GM18870 (cell line): ENCODE data around the gene RNF5.
"Not testable (repeated sequence)": the region's sequence is repeated elsewhere in the genome, so short reads cannot be mapped to it uniquely, and the experiment has no call there.

Source experiments
- ATAC-seq: cut with Tn5 transposase; IDR thresholded peaks from one replicate; pipeline ENCODE4 v1.9.1; 2021; ENCODE audit warnings: moderate library complexity; ENCODE audit not compliant: unreplicated experiment

Gene RNF5

DNA sequence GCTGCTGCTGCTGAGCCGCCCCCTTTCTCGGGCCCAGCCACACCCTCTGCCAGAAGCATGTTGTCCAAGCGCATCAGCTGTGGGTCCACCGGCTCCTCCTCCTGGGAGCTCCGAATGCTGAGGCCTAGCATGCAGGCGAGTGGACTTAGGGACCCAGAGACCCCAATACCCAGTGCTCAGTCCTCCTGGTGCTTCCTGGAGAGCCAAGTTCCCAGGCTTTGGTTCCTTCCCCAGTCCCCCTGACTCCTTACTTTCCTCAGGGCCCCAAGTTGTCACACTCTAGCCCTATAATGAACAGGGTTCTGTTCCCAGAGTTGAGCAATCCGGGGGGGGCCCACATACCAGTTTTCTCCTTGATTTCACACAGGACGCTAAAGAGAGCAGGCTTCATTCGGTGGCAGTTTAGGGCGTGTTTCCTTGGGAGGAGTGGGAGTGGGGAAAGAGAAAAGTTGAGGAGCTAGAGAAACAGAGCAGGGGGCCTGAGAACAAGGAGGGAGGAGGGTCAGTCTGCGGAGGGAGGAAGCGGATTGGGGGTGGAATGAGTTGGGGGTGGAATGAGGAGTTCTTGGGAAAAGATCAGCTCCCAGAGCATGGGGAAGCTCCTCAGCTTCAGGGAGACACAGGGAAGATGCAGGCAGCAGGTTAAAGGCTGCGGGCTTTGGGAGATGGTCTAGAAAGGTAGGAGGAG, 10.3 kb downstream of the RNF5 start:
- ATAC-seq: no peak

DNA sequence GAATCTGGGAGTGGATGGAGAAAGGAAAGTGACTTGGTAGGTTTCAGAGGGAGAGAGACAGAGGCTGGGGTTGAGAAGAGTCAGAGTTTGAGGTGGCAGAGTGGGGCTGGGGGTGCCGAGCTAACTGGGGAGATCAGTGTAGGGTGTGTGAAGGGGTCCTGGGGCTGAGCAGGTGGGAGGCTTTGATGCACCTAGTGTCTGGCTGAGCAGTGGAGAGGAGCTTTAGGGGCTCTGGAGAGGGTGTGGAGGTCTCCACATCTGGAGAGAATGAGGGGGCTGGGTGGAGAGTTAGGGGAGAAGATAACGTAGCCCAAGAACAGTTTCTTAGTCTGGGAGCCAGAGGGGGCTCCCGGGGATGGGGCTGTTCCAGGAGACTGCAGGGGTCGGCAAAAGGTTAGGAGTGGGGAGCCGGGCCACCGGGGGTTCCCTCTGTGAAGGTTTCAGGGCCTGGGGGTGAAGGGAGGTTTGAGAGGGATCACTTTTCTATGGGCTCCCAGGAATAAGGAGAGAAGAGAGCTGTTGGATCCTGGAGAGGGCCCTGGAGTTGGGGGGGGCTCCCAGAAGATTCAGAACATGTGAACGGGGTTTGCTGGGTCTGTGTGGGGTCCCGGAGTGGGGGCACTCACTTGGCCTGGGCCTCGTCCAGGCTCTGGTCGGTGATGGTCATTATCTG, 11.0 kb downstream of the RNF5 start:
- ATAC-seq: no peak

DNA sequence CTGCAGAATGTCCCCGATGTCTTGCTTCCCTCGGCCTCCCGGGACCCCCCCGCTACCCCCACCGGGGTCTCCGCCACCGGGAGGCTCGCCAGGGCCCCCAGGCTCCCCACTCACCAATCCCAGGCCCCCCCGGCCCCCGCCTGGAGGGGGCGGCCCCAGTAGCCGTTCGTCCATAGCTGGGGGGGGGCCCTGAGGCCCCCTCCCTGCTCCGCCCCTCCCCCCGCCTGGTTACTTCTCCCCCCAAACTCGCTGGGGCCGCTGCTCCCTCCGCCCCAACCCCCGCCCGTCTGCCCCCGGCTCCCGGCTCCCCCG, 11.5 kb downstream of the RNF5 start:
- no peak for ATAC-seq

DNA sequence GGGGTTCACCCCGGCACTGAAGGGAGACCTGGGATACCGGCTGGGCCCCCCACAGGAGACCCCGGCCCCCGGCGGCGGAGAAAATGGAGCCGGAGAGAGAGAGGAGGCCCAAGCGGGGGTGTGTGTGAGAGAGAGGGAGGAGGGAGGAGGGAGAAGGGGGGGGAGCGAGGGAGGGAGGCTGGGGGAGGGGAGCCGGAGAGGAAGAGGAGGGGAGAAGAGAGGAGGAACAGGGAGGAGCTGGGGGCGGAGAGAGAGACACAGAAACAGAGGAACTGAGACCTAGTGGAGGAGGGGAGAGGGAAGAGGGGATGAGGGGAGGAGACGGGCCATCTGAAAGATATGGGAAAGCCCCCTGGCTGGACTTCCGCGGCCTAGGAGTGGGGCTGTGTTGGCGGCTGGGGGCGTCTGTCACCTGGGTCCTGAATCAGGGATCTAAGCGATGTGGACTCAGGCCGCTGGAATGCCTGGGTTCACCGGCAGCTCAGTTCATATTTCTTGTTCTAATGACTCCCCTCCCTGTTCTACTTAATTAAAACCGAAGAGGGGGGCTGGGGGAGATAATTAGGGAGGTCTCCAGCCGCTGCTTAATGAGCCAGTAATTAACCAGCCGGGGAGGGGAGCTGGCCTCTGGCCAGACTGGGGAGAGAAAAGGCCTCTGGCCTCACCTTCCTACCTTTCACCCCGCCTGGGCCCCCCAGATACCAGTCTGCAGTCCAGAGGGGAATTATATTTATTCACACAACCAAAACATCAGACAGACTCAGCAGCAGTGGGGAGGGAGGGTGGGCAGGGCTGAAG, 12.0 kb downstream of the RNF5 start, which contains the start of gene PBX2:
Gene PBX2, minus strand, starts transcription at position 149 of the 798 bp plus-strand sequence. CDS start 287 bp downstream, outside the sequence.
- ATAC-seq: no peak

DNA sequence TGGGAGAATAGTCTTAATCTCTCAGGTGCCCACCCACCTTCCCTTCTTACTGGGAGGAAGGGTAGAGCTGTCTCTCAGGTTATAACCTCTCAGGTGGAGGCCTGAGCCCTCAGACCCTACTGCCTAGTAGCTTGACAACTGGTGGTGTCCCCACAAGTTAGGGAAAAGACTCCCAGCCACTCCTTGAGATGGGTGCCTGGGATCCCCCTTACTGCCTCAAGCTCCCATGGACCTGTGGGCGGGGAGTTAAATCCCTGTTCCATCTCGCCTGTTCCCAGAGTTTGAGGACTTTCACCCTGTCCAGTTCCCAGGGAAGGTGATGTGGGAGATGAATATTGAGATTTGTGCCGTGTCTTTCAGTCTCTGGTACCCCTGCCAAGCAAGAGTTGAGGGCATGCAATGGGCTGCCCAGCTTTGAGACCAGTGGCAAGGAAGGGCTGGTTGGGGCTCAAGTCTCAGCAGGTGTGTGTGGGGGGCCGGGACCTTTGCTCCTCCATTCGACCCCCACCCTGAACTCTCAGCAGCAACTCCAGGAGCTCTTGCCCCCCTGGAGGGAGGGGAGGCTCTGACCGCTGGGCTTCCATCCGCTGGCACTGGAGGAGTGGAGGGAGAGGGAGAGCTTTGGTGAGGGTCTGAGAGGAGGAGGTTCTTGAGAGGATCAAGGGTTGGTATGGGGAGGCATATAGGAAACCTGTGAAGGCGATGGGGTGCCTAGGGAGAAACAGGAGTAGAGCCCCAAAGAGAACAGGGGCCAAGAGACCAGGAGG, 12.9 kb downstream of the RNF5 start:
- ATAC-seq: no peak

DNA sequence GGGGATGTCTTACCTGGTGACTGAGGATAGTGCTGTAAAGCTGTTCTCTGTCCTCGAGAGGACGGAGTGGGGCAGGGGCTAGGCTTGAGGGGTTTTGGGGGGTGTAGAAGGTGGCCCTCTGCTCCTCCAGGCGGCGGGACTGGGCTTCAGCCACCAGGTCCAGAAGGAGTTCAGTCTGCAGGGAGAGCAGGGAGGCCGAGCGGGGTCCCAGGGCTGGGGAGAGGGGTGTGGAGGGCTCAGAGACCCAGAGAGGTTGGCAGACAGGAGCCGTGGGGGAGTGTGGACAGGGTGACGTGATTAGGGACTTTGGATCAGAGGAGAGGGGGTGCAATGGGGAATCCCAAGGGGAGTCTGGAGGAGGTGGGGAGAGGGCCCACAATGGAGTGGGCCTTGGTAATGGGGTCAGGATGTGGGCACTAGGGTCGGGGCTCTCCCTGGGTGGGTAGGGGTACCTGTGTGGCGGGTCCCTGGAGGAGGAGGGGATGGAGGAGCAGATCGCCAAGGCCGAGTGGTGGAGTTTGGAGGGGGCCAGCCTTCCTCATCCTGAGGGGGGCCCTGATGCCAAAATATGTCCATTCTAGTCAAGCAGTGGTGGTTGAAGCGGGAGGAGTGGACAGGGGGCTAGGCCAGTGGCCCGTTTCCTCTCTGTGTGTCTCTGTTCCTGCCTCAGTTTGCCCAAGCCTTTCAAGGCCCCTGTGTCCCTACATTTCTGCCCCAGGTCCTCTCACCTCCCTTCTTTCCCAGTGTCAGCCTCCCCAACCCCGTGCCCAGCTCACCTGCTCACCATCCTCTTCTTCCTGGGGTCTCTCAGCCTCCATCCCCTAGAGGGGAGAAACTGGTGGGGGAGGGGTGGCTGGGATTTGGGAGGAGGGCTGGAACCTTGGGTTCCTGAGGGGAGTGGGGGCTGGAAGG, 13.7 kb downstream of the RNF5 start:
- ATAC-seq: no peak

DNA sequence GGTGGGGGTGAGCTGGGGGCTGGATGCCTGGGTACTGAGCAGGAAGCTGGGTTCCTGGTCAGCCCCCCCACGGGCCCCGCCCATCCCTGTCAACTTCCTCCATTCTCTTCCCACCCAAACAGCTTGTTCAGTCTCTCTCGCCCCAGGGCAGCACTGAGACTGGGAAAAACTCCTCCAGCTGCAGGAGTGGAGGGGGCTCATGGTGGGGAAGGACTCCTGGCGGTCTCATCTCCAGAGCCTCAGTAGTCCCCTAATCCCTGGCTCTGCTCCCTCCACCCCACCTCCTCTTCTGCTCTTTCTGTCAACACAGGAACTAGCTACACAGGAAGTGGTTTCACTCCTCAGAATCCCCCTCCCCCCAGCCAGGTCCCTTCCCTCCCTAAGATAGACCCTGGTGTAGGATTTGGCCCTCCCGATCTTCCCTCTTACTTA, 14.4 kb downstream of the RNF5 start, which contains the start of gene GPSM3:
Gene GPSM3, minus strand, starts transcription at position 36 of the 432 bp plus-strand sequence. CDS start 130 bp downstream, outside the sequence.
- no peak for ATAC-seq

DNA sequence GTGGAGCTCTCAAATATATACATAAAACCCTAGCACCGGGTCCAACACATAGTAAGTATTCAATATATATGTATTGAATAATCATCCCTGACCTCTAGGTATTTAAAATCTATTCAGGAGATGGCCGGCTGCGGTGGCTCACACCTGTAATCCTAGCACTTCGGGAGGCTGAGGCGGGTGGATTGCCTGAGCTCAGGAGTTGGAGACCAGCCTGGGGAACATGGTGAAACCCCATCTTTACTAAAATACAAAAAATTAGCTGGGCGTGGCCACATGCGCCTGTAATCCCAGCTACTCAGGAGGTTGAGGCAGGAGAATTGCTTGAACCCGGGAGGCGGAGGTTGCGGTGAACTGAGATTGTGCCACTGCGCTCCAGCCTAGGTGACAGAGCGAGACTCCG, 14.9 kb downstream of the RNF5 start:
- not testable (repeated sequence) for ATAC-seq

DNA sequence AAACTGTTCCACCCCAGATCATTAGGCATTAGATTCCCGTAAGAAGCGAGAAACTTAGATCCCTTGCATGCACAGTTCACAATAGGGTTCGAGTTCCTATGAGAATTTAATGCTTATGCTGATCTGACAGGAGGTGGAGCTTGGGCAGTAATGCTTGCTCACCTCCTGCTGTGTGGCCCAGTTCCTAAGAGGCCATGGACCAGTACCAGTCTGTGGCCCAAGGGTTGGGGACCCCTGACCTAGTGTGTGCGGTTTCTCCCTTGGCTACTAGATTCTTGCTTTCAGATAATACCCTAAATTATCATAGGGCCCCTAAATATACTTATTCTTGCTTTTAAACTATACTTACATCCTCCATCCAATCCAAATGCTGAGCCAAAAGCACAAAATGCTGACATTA, 16.2 kb downstream of the RNF5 start:
- no peak for ATAC-seq

DNA sequence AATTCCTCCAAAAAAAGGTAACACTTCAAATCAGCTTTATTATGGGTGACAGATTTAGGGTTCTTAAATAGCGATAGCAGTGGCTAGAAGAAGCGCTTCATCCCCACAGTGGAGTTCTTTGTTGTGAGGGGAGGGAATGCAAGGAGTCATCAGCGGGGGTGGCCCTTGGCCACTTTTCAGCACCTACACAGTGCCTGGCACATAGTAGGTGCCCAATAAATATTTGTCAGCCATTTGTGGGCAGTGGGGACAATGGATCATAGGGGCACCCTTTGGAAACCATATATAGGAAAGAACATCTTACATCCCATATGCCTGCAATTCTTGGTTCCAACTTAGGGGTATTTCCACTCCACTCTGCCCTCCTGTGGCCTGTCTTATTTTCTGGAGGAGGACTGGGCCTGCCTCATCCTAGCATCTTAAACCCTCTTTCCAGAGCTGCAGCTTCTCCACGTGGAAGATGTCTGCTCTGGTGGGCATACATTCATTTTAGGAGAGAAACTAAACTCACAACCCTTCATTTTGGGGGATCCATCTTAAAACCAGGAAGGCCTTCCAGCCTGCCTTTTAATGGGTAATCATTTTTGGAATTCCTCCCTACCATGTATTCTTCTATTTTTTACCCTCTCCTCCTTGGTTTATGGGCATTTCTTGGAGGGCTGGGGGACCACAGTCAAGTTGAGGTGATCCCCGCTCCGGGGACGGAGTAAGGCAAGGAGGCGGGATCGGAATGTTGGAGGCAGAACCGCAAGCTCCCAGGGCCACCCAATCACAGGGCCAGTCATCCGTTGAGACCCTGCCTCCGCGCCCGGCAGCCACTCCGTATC, 16.8 kb downstream of the RNF5 start:
- no peak for ATAC-seq

DNA sequence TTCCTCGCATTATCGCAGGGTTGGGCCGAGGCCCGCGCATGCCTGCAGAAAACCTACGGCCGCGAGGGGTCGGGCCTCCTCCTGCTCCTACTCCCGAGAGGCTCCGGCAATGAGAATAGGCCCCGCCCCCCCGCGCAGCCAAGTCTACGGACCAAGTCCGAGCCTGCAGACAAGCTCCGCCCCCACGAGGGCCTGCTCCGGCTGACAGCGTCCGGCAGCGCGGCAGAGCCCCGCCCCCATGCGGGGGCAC, 17.4 kb downstream of the RNF5 start:
- peak; percentile 64 for ATAC-seq

DNA sequence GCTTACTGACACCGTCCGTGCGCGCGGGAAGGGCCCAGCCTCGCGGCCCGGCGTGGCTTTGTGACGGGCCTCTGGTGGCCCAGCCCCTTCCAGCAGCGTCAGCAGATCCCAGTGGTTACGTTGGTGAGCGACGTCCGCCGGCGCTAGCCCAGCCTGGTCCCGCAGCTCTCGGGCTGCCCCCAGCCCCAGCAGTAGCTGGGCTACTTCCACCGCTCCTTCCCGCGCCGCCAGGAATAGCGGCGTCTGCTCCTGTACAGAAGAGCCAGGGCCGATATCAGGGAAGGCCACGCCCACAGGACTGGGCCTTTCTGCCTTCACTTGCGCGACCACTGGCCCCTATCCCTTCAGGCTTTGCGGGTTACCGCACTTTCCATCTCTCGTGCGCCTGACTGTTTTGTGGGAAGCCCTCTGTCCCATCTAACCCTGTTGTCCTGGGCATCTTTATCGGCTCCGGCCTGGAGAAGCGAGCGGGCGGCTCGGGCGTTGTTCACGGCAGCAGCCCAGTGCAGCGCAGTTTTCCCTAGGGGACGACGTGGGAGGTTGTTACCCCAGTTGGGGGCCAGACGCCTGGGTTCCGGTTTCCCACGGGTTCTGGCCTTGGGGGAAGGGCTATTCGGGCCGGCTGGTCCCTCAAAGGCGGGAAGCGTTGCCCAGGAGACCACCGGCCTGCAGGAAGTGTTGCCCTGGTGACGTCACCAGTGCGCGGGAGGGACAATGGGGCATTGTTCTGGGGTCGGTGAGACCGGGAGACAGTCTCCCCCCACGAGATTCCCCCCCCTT, 17.9 kb downstream of the RNF5 start:
- ATAC-seq: peak; percentile 12

DNA sequence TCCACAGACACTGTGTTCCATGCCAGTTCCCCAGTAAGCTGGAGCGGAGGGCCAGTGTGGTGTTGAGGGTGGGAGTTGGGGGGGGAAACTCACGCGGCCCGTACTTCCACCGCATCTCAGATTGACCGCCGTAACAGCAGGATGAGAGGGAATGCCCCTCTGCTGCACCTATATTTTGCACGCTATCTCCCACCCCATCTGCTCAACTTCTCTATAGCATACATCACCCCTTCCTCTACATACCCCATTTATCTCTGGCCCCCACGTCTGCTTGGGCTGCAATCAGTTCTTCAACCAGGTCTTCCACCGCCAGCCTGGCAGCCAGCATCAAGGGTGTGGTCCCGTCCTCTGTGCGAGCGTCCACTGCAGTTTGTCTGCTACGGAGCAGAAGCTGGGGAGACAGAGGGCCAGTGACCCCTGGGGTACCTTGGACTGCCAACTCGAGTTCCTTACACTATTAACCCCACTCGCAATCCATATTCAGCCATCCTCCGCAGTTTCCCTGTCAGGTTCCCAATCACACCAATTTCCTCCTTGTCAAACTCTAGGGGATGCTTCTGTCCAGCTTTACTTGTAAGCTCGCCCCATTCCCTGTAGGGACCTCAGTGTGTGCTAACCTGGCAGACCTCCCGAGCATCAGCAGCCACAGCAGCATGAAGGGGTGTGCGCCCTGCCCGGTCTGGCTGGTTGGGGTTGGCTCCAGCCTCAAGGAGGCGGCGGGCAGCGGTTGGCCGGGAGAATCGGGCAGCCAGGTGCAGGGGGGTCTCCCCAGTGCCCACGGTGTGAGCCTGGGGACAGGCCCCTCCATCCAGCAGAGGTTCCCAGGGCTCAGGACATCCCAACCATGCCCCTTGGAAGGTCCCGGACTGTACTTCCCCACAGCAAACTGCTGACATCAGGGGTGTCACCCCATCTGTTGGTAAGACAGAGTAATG, 18.7 kb downstream of the RNF5 start:
- ATAC-seq: no peak

DNA sequence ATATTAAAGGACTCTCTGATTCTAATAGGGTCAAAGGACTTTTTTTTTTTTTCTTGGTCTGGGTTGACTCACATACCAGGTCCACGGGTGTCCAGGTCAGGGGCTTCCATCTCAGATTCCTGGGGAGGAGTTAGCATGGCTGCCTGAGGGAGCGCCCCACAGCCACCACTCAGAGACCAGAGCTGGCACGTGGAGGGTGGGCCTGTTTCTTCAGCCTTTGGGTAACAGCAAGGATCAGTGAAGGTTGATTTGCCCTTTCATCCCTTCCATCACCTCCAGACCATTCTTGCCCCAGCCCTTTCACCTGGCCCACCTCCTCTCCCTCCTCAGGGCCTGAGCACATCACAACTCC, 20.1 kb downstream of the RNF5 start:
- ATAC-seq: no peak

DNA sequence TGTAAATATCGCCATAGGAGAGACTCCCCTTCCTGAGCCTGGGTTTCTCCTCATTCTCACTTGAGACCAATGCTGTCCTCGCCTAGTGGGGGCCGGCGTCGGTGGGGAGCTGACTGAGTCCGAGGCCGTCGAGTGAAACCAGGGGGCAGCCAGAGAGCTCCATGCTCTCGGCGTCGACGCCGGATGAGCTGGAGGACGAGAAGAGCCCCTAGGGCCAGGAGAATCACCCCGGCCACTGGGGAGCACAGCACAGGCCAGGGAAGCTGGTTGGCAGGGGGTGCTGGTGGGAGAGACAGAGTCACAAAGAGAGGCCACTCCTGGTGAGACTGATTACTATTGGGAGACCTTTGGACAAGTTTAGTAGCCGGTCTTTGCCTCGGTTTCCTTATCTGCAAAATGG, 20.7 kb downstream of the RNF5 start:
- no peak for ATAC-seq

DNA sequence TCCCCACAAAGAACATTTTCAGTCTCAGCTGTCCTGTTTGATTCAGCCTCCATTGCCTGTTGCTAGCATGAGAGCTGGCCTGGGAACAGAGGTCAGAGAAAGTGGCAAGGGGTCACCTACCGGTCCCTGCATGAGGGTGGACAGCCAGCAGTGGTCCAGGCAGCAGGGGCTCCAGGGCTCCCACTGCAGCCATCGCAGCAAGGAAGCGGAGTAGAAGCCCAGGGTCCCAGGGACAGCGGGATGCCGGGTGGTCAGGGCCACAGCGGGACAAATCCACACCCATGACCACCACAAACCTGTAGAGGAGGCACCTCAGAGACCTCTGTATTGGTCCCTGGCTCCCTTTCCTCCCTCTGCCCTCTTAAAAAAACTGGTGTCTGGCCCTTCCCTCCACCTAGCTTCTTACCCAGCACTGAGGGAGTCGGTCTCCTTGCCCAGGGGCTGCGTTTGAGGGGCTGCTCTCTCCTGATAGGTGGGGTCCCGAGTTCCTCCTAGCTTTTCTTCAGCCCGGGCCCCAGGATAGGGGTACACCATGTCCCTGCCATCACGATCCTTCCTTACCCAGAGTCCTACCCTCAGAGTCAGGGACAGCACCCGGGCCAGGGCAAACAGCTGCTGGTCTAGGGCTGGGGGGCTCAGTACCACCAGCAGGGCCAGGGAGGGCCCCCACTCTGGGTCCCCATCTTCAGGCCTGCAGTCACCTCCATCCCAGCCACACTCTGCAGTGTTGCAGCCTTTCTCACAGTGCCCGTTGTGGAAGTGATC, 22.7 kb downstream of the RNF5 start:
- no peak for ATAC-seq

DNA sequence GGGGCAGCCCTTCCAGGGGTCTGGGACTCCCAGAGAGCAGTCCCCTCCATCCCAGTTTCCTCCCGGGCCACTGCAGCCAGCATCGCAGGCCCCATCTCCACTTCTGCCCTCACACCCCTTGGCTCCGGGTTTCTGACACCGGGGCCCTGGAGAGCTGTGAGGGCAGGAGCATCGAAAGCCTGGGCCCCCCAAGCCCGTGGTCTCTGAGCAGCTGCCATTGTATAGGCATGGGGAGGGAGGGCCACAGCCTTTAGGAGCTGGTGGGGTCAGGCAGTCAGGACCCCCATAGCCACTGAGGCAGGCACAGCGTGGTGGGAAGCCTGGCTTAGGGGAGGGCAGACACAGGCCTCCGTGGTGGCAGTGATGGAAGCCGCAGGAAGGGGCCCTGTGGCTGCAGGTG, 24.0 kb downstream of the RNF5 start:
- no peak for ATAC-seq
